ENCODE results near the gene ANAPC15.
"Not testable (repeated sequence)": the region's sequence is repeated elsewhere in the genome, so short reads cannot be mapped to it uniquely, and the experiment has no call there.

DNA sequence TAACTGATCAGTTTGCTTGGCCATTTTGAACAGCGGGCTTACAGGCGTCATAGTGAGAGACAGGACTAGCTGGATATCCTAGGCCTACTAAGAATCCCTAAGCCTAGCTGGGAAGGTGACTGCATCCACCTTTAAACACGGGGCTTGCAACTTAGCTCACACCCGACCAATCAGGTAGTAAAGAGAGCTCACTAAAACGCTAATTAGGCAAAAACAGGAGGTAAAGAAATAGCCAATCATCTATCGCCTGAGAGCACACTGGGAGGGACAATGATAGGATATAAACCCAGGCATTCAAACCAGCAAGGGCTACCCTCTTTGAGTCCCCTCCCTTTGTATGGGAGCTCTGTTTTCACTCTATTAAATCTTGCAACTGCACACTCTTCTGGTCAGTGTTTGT is 41.4 kb upstream of the ANAPC15 start:
- not testable (repeated sequence) for TF ChIP-seq ZNF3 (CRISPR knock-in tag; IDR thresholded peaks at IDR 0.05); ELF1 (CRISPR knock-in tag; IDR thresholded peaks at IDR 0.05); NR1H2 (CRISPR knock-in tag; IDR thresholded peaks at IDR 0.05; ENCODE audit: borderline replicate concordance, low read depth); MXI1 (IDR thresholded peaks at IDR 0.05; ENCODE audit: borderline replicate concordance, low read depth, low read length); JUND (CRISPR knock-in tag; IDR thresholded peaks at IDR 0.05); CHCHD3 (CRISPR knock-in tag; IDR thresholded peaks at IDR 0.05); RAD51 (IDR thresholded peaks at IDR 0.05; ENCODE audit: borderline replicate concordance); STAT5B (CRISPR knock-in tag; IDR thresholded peaks at IDR 0.05)
- TF ChIP-seq, protein P1, sequence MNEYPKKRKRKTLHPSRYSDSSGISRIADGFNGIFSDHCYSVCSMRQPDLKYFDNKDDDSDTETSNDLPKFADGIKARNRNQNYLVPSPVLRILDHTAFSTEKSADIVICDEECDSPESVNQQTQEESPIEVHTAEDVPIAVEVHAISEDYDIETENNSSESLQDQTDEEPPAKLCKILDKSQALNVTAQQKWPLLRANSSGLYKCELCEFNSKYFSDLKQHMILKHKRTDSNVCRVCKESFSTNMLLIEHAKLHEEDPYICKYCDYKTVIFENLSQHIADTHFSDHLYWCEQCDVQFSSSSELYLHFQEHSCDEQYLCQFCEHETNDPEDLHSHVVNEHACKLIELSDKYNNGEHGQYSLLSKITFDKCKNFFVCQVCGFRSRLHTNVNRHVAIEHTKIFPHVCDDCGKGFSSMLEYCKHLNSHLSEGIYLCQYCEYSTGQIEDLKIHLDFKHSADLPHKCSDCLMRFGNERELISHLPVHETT (CRISPR knock-in tag; conservative IDR thresholded peaks at IDR 0.05) = not testable (repeated sequence)
- TF ChIP-seq, protein P2, sequence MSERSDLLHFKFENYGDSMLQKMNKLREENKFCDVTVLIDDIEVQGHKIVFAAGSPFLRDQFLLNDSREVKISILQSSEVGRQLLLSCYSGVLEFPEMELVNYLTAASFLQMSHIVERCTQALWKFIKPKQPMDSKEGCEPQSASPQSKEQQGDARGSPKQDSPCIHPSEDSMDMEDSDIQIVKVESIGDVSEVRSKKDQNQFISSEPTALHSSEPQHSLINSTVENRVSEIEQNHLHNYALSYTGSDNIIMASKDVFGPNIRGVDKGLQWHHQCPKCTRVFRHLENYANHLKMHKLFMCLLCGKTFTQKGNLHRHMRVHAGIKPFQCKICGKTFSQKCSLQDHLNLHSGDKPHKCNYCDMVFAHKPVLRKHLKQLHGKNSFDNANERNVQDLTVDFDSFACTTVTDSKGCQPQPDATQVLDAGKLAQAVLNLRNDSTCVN (CRISPR knock-in tag; IDR thresholded peaks at IDR 0.05; ENCODE audit: borderline replicate concordance) = not testable (repeated sequence)
- TF ChIP-seq, protein P3, sequence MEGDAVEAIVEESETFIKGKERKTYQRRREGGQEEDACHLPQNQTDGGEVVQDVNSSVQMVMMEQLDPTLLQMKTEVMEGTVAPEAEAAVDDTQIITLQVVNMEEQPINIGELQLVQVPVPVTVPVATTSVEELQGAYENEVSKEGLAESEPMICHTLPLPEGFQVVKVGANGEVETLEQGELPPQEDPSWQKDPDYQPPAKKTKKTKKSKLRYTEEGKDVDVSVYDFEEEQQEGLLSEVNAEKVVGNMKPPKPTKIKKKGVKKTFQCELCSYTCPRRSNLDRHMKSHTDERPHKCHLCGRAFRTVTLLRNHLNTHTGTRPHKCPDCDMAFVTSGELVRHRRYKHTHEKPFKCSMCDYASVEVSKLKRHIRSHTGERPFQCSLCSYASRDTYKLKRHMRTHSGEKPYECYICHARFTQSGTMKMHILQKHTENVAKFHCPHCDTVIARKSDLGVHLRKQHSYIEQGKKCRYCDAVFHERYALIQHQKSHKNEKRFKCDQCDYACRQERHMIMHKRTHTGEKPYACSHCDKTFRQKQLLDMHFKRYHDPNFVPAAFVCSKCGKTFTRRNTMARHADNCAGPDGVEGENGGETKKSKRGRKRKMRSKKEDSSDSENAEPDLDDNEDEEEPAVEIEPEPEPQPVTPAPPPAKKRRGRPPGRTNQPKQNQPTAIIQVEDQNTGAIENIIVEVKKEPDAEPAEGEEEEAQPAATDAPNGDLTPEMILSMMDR (CRISPR knock-in tag; IDR thresholded peaks at IDR 0.05) = not testable (repeated sequence)
- TF ChIP-seq, protein P4, sequence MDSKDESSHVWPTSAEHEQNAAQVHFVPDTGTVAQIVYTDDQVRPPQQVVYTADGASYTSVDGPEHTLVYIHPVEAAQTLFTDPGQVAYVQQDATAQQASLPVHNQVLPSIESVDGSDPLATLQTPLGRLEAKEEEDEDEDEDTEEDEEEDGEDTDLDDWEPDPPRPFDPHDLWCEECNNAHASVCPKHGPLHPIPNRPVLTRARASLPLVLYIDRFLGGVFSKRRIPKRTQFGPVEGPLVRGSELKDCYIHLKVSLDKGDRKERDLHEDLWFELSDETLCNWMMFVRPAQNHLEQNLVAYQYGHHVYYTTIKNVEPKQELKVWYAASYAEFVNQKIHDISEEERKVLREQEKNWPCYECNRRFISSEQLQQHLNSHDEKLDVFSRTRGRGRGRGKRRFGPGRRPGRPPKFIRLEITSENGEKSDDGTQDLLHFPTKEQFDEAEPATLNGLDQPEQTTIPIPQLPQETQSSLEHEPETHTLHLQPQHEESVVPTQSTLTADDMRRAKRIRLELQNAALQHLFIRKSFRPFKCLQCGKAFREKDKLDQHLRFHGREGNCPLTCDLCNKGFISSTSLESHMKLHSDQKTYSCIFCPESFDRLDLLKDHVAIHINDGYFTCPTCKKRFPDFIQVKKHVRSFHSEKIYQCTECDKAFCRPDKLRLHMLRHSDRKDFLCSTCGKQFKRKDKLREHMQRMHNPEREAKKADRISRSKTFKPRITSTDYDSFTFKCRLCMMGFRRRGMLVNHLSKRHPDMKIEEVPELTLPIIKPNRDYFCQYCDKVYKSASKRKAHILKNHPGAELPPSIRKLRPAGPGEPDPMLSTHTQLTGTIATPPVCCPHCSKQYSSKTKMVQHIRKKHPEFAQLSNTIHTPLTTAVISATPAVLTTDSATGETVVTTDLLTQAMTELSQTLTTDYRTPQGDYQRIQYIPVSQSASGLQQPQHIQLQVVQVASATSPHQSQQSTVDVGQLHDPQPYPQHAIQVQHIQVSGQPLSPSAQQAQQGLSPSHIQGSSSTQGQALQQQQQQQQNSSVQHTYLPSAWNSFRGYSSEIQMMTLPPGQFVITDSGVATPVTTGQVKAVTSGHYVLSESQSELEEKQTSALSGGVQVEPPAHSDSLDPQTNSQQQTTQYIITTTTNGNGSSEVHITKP (CRISPR knock-in tag; IDR thresholded peaks at IDR 0.05; ENCODE audit: low read depth) = not testable (repeated sequence)
